SK-N-SH treated with all-trans-retinoic acid at 6 μM for 48 hours (cell line): Measurements from ENCODE around the gene TTC16.

Experiments
- CSDC2 ChIP-seq: fragments of 250-450 bp; sonication (Bioruptor Pico); IDR thresholded peaks from 2 replicates; pipeline ENCODE4 v1.5.0; 2020; ENCODE audit warnings: mild to moderate bottlenecking, moderate library complexity
- ESRRG ChIP-seq: fragments of 250-450 bp; sonication (Bioruptor Pico); IDR thresholded peaks from 2 replicates; pipeline ENCODE4 v1.6.1; 2021; ENCODE audit warnings: mild to moderate bottlenecking
- PPARA ChIP-seq: fragments of 250-450 bp; sonication (Bioruptor Pico); IDR thresholded peaks from 2 replicates; pipeline ENCODE4 v1.5.0; 2020; ENCODE audit warnings: mild to moderate bottlenecking, borderline replicate concordance
- SNAI2 ChIP-seq: fragments of 250-450 bp; sonication (Bioruptor Pico); IDR thresholded peaks from 2 replicates; pipeline ENCODE4 v1.5.0; 2020; ENCODE audit warnings: mild to moderate bottlenecking, moderate library complexity
- ZNF70 ChIP-seq: fragments of 450-650 bp; formaldehyde crosslinking; IDR thresholded peaks from 2 replicates; pipeline ENCODE4 v1.5.0; 2020; ENCODE audit warnings: mild to moderate bottlenecking, moderate library complexity

- TF ChIP-seq CSDC2 (CRISPR knock-in tag) (no peak), PPARA (CRISPR knock-in tag) (no peak), ESRRG (CRISPR knock-in tag) (no peak), SNAI2 (CRISPR knock-in tag) (no peak), ZNF70 (CRISPR knock-in tag) (no peak)
These were observed 29.2 kb upstream of the TTC16 start for GRCh38 chr9:127686461-127687393.
